Kasumi-1 (cell line): ENCODE results near the gene SPATC1L.

Source experiments
- DNase-seq, 2 experiments: peaks; one replicate each; lab custom pipeline; 2025; lab: John Stamatoyannopoulos, UW

SPATC1L gene

GRCh38 chr21:46120301-46121285 lies 63.7 kb downstream of the SPATC1L start:
- no peak for DNase-seq

- no peak for DNase-seq
Observed at GRCh38 chr21:46119637-46120271, 64.5 kb downstream of the SPATC1L start.

GRCh38 chr21:46119144-46119636 lies 65.1 kb downstream of the SPATC1L start:
- no peak for DNase-seq

GRCh38 chr21:46118316-46119143 lies 65.7 kb downstream of the SPATC1L start:
- no peak for DNase-seq

GRCh38 chr21:46117586-46118315 lies 66.5 kb downstream of the SPATC1L start:
- no peak for DNase-seq

- DNase-seq = no peak
Observed at GRCh38 chr21:46116776-46117585, 67.3 kb downstream of the SPATC1L start.

- no peak for DNase-seq
Observed at GRCh38 chr21:46116189-46116775, 68.0 kb downstream of the SPATC1L start.

GRCh38 chr21:46115441-46116188 lies 68.6 kb downstream of the SPATC1L start:
- no peak for DNase-seq

- DNase-seq = no peak
Observed at GRCh38 chr21:46114963-46115362, 69.3 kb downstream of the SPATC1L start.

- DNase-seq = no peak
Observed at GRCh38 chr21:46113497-46114176, 70.6 kb downstream of the SPATC1L start.

GRCh38 chr21:46112725-46113215 lies 71.5 kb downstream of the SPATC1L start:
- DNase-seq = no peak

- DNase-seq = no peak
Observed at GRCh38 chr21:46111857-46112724, 72.2 kb downstream of the SPATC1L start.

- DNase-seq = no peak
Observed at GRCh38 chr21:46111193-46111571, 73.1 kb downstream of the SPATC1L start.
